Right lung (tissue), 5 donors: ENCODE measurements around the gene WDR12. TPM values are rescaled to one million over a fixed set of nuclear protein-coding genes. Genes with fewer than 3 reads are reported as not detected.

ENCODE experiments used
- polyA plus RNA-seq, 5 donors: library from polyadenylated mRNA; unstranded; fragments of 120-200 nt; gene quantifications; one replicate each; pipeline versions ENCODE4 v1.2.1 to v1.2.3, GENCODE V29; 2013; ENCODE audit warnings: inconsistent platforms in 1 of 5, low replicate concordance in 1 of 5; ENCODE audit not compliant: insufficient read length in 5 of 5, insufficient read depth in 1 of 5

WDR12 gene
- polyA plus RNA-seq, 5 donors: 61.3 to 93.4 (median 87.5) TPM

Other genes with a start within 250 kb of the WDR12 start
- 10 to 100 TPM; 10.7 to 23.4 (median 21.1) TPM for gene ICA1L, start 39.9 kb downstream of the WDR12 start, polyA plus RNA-seq
- 10 to 100 TPM; 10.3 to 21.3 (median 18.2) TPM for gene CARF, start 602 bp upstream of the WDR12 start, polyA plus RNA-seq
- gene NBEAL1, start 103.2 kb upstream of the WDR12 start, polyA plus RNA-seq: 10 to 100 TPM in 4 of 5 donors, 1 to 10 TPM in 1; 6.2 to 18.1 (median 15.5) TPM